ENCODE data around the gene TBP. TPM values are rescaled to one million over a fixed set of nuclear protein-coding genes. Genes with fewer than 3 reads are reported as not detected.
"Not testable (repeated sequence)": the region's sequence is repeated elsewhere in the genome, so short reads cannot be mapped to it uniquely, and the experiment has no call there.

The TBP gene
- polyA plus RNA-seq, result 10 to 100 TPM; 10.0 to 19.4 (median 14.6) TPM
- long read RNA-seq, donor 1, partial matches to known transcripts, result 31 of 38 reads
- long read RNA-seq, donor 1, other reads (novel, unspliced or antisense), result 0 of 38 reads
- long read RNA-seq, donor 2, partial matches to known transcripts, result 191 of 192 reads
- long read RNA-seq, donor 2, other reads (novel, unspliced or antisense), result 0 of 192 reads
- long read RNA-seq, donor 3, partial matches to known transcripts, result 8 of 9 reads
- long read RNA-seq, donor 3, other reads (novel, unspliced or antisense), result 0 of 9 reads
- long read RNA-seq, donor 4, result 0 reads
- long read RNA-seq, donor 5, partial matches to known transcripts, result 0 of 1 reads
- long read RNA-seq, donor 5, other reads (novel, unspliced or antisense), result 0 of 1 reads
- long read RNA-seq, donor 6, partial matches to known transcripts, result 0 of 2 reads
- long read RNA-seq, donor 6, other reads (novel, unspliced or antisense), result 0 of 2 reads
- long read RNA-seq, donor 7, partial matches to known transcripts, result 40 of 44 reads
- long read RNA-seq, donor 7, other reads (novel, unspliced or antisense), result 0 of 44 reads
- long read RNA-seq, donor 8, partial matches to known transcripts, result 9 of 9 reads
- long read RNA-seq, donor 8, other reads (novel, unspliced or antisense), result 0 of 9 reads
- long read RNA-seq, donor 9, partial matches to known transcripts, result 0 of 1 reads
- long read RNA-seq, donor 9, other reads (novel, unspliced or antisense), result 0 of 1 reads
- long read RNA-seq, donor 10, partial matches to known transcripts, result 37 of 42 reads
- long read RNA-seq, donor 10, other reads (novel, unspliced or antisense), result 0 of 42 reads

DNA sequence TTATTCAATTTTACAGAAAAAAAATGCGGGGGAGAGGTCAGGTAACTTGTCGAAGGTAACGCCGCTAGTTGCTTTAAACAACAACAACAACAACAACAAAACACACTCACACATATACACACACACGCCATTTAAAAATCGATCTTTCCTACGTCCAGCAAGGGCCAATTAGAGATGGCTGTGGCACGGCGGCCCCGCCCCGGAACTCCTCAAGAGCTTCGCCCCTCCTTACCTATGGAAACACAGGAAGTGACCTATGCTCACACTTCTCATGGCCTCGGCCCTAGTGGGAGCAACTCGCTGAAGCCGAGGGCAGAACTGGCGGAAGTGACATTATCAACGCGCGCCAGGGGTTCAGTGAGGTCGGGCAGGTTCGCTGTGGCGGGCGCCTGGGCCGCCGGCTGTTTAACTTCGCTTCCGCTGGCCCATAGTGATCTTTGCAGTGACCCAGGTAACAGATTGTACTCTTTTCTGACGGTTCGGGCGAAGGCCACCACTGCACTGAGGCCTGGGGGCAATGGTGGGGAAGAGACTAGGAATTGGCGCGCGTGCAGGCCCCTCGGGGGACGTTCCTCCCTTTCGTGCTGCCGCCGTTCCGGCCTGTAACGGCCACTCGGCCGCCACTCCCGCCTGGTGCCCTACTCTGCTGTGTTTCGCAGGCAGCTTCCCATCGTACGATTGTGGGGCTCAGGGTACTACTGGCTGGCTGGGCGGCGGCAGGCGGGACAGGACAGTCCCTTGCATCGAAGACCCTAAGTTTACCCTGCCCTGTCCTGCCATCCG lies at the start of gene TBP:
TSS of gene TBP (plus strand) at position 357 of the 783 bp plus-strand sequence. CDS start 2,661 bp downstream, outside the sequence.
- FAIRE-seq, result peak; percentile 15
- Histone ChIP-seq H3K9me3 (ENCODE audit: control insufficient read depth in 2 of 2, insufficient read depth in 1 of 2, low read depth in 1 of 2, low read length in 1 of 2) (no peaks in the 10 kb centered on the region), H3K27me3 (ENCODE audit: control insufficient read depth in 3 of 3, insufficient read depth in 3 of 3, low read length in 3 of 3) (no peaks in the 10 kb centered on the region), H3K27ac (ENCODE audit: low read depth in 1 of 3, low read length in 2 of 3) (peak within 1 kb of the TSS; percentile 80 to 99 (median 93)), H3K36me3 (ENCODE audit: control insufficient read depth in 3 of 3, insufficient read depth in 2 of 3, low read depth in 1 of 3, low read length in 3 of 3) (peaks cover 0 to 6% (median 3%) of the 10 kb centered on the region in 3 donors), H3K4me3 (ENCODE audit: low read depth in 1 of 3, low read length in 3 of 3) (peak within 1 kb of the TSS; percentile 76 to 99 (median 78)), H3K4me1 (ENCODE audit: control insufficient read depth in 3 of 3, insufficient read depth in 2 of 3, low read depth in 1 of 3, low read length in 2 of 3) (peaks cover 4 to 11% (median 7%) of the 10 kb centered on the region in 3 donors)
- peak; percentile 99 for DNase-seq
- WGBS, 3 donors, result 0 to 1% (median 0%) methylated on average over 50 to 51 of the region's 51 CpGs

DNA sequence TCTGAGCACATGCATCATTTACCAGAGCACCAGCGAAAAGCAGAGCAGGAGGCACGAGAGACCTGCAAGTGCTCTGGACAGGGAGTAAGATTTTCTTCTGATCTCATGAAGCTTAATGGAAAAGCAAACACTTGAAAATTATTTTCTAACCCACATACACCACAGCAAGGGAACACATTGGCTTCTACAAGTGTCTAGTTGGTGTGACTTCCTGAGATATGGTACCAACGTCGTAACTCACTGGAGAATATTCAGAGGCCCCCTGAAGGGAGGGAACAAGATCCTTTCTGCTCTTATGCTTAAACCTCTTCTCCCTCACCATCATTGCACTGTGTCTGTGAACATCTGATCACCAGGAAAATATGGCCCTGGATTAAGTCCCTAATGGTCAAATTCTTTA lies 49.7 kb upstream of the TBP start:
- FAIRE-seq, result no peak

GRCh38 chr6:170505306-170505705 lies 48.9 kb upstream of the TBP start:
- WGBS, 3 donors, result 10 to 32% (median 20%) methylated on average over 9 of the region's 9 CpGs
- Histone ChIP-seq H3K4me1 (ENCODE audit: control insufficient read depth in 3 of 3, insufficient read depth in 2 of 3, low read depth in 1 of 3, low read length in 2 of 3) (no peaks in the 10 kb centered on the region), H3K36me3 (ENCODE audit: control insufficient read depth in 3 of 3, insufficient read depth in 2 of 3, low read depth in 1 of 3, low read length in 3 of 3) (no peaks in the 10 kb centered on the region), H3K9me3 (ENCODE audit: control insufficient read depth in 2 of 2, insufficient read depth in 1 of 2, low read depth in 1 of 2, low read length in 1 of 2) (peaks cover 0 to 16% of the 10 kb centered on the region in 2 donors), H3K4me3 (ENCODE audit: low read depth in 1 of 3, low read length in 3 of 3) (no peak overlapping the region), H3K27ac (ENCODE audit: low read depth in 1 of 3, low read length in 2 of 3) (no peak overlapping the region), H3K27me3 (ENCODE audit: control insufficient read depth in 3 of 3, insufficient read depth in 3 of 3, low read length in 3 of 3) (no peaks in the 10 kb centered on the region)
- no peak for FAIRE-seq
- DNase-seq, result peak in 1 of 2 donors; percentile 27

More for the DNA sequence above, 49.7 kb upstream of the TBP start:
- H3K9me3 ChIP-seq (ENCODE audit: control insufficient read depth in 2 of 2, insufficient read depth in 1 of 2, low read depth in 1 of 2, low read length in 1 of 2), result peaks cover 0 to 16% of the 10 kb centered on the region in 2 donors
- H3K36me3 ChIP-seq (ENCODE audit: control insufficient read depth in 3 of 3, insufficient read depth in 2 of 3, low read depth in 1 of 3, low read length in 3 of 3), result no peaks in the 10 kb centered on the region
- no peak overlapping the region for H3K4me3 ChIP-seq (ENCODE audit: low read depth in 1 of 3, low read length in 3 of 3)
- 60 to 73% (median 64%) methylated on average over 4 of the region's 4 CpGs for WGBS, 3 donors
- no peaks in the 10 kb centered on the region for H3K27me3 ChIP-seq (ENCODE audit: control insufficient read depth in 3 of 3, insufficient read depth in 3 of 3, low read length in 3 of 3)
- no peak overlapping the region for H3K27ac ChIP-seq (ENCODE audit: low read depth in 1 of 3, low read length in 2 of 3)
- no peaks in the 10 kb centered on the region for H3K4me1 ChIP-seq (ENCODE audit: control insufficient read depth in 3 of 3, insufficient read depth in 2 of 3, low read depth in 1 of 3, low read length in 2 of 3)
- DNase-seq, result no peak

- WGBS, 3 donors, result 66 to 75% (median 70%) methylated on average over 4 of the region's 4 CpGs
- H3K36me3 ChIP-seq (ENCODE audit: control insufficient read depth in 3 of 3, insufficient read depth in 2 of 3, low read depth in 1 of 3, low read length in 3 of 3), result no peaks in the 10 kb centered on the region
- no peak overlapping the region for H3K4me3 ChIP-seq (ENCODE audit: low read depth in 1 of 3, low read length in 3 of 3)
- no peaks in the 10 kb centered on the region for H3K4me1 ChIP-seq (ENCODE audit: control insufficient read depth in 3 of 3, insufficient read depth in 2 of 3, low read depth in 1 of 3, low read length in 2 of 3)
- DNase-seq (no peak), FAIRE-seq (no peak)
- H3K27ac ChIP-seq (ENCODE audit: low read depth in 1 of 3, low read length in 2 of 3), result no peak overlapping the region
- H3K9me3 ChIP-seq (ENCODE audit: control insufficient read depth in 2 of 2, insufficient read depth in 1 of 2, low read depth in 1 of 2, low read length in 1 of 2), result peaks cover 0 to 13% of the 10 kb centered on the region in 2 donors
- H3K27me3 ChIP-seq (ENCODE audit: control insufficient read depth in 3 of 3, insufficient read depth in 3 of 3, low read length in 3 of 3), result no peaks in the 10 kb centered on the region
These were observed 47.7 kb upstream of the TBP start for GRCh38 chr6:170506446-170506845.

DNA sequence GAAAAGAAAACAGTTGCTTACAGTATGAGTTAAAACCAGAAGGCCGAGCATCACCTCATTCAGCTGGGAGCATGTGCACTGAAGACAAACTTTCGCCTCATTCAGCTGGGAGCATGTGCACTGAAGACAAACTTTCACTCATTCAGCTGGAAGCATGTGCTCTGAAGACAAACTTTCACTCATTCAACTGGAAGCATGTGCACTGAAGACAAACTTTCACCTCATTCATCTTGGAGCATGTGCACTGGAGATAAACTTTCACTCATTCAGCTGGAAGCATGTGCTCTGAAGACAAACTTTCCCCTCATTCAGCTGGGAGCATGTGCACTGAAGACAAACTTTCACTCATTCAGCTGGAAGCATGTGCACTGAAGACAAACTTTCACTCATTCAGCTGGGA lies 46.4 kb upstream of the TBP start:
- not testable (repeated sequence) for DNase-seq; H3K4me3 ChIP-seq (ENCODE audit: low read depth in 1 of 3, low read length in 3 of 3); H3K27ac ChIP-seq (ENCODE audit: low read depth in 1 of 3, low read length in 2 of 3); FAIRE-seq; H3K27me3 ChIP-seq (ENCODE audit: control insufficient read depth in 3 of 3, insufficient read depth in 3 of 3, low read length in 3 of 3); H3K9me3 ChIP-seq (ENCODE audit: control insufficient read depth in 2 of 2, insufficient read depth in 1 of 2, low read depth in 1 of 2, low read length in 1 of 2); H3K4me1 ChIP-seq (ENCODE audit: control insufficient read depth in 3 of 3, insufficient read depth in 2 of 3, low read depth in 1 of 3, low read length in 2 of 3); H3K36me3 ChIP-seq (ENCODE audit: control insufficient read depth in 3 of 3, insufficient read depth in 2 of 3, low read depth in 1 of 3, low read length in 3 of 3)
- 88 to 98% (median 92%) methylated on average over 2 of the region's 2 CpGs for WGBS, 3 donors

DNA sequence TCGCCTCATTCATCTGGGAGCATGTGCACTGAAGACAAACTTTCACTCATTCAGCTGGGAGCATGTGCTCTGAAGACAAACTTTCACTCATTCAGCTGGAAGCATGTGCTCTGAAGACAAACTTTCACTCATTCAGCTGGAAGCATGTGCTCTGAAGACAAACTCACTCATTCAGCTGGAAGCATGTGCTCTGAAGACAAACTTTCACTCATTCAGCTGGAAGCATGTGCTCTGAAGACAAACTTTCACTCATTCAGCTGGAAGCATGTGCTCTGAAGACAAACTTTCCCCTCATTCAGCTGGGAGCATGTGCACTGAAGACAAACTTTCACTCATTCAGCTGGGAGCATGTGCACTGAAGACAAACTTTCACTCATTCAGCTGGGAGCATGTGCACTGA lies 45.9 kb upstream of the TBP start:
- not testable (repeated sequence) for FAIRE-seq
- 80% methylated on average over 1 of the region's 1 CpG; no CpG with 5 or more reads in 2 of the 3 donors for WGBS, 3 donors

DNA sequence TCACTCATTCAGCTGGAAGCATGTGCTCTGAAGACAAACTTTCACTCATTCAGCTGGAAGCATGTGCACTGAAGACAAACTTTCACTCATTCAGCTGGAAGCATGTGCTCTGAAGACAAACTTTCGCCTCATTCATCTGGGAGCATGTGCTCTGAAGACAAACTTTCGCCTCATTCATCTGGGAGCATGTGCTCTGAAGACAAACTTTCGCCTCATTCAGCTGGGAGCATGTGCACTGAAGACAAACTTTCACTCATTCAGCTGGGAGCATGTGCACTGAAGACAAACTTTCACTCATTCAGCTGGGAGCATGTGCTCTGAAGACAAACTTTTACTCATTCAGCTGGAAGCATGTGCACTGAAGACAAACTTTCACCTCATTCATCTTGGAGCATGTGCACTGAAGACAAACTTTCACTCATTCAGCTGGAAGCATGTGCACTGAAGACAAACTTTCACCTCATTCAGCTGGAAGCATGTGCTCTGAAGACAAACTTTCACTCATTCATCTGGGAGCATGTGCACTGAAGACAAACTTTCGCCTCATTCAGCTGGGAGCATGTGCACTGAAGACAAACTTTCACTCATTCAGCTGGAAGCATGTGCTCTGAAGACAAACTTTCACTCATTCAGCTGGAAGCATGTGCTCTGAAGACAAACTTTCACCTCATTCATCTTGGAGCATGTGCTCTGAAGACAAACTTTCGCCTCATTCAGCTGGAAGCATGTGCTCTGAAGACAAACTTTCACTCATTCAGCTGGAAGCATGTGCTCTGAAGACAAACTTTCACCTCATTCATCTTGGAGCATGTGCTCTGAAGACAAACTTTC lies 45.1 kb upstream of the TBP start:
- H3K27me3 ChIP-seq (ENCODE audit: control insufficient read depth in 3 of 3, insufficient read depth in 3 of 3, low read length in 3 of 3); DNase-seq; H3K4me3 ChIP-seq (ENCODE audit: low read depth in 1 of 3, low read length in 3 of 3); H3K9me3 ChIP-seq (ENCODE audit: control insufficient read depth in 2 of 2, insufficient read depth in 1 of 2, low read depth in 1 of 2, low read length in 1 of 2); H3K4me1 ChIP-seq (ENCODE audit: control insufficient read depth in 3 of 3, insufficient read depth in 2 of 3, low read depth in 1 of 3, low read length in 2 of 3); H3K36me3 ChIP-seq (ENCODE audit: control insufficient read depth in 3 of 3, insufficient read depth in 2 of 3, low read depth in 1 of 3, low read length in 3 of 3); H3K27ac ChIP-seq (ENCODE audit: low read depth in 1 of 3, low read length in 2 of 3); FAIRE-seq: not testable (repeated sequence)
- 81 to 88% (median 81%) methylated on average over 5 of the region's 5 CpGs for WGBS, 3 donors

More for the DNA sequence above, 45.9 kb upstream of the TBP start:
- not testable (repeated sequence) for H3K4me1 ChIP-seq (ENCODE audit: control insufficient read depth in 3 of 3, insufficient read depth in 2 of 3, low read depth in 1 of 3, low read length in 2 of 3); H3K9me3 ChIP-seq (ENCODE audit: control insufficient read depth in 2 of 2, insufficient read depth in 1 of 2, low read depth in 1 of 2, low read length in 1 of 2); H3K27ac ChIP-seq (ENCODE audit: low read depth in 1 of 3, low read length in 2 of 3); H3K36me3 ChIP-seq (ENCODE audit: control insufficient read depth in 3 of 3, insufficient read depth in 2 of 3, low read depth in 1 of 3, low read length in 3 of 3); H3K4me3 ChIP-seq (ENCODE audit: low read depth in 1 of 3, low read length in 3 of 3); H3K27me3 ChIP-seq (ENCODE audit: control insufficient read depth in 3 of 3, insufficient read depth in 3 of 3, low read length in 3 of 3); DNase-seq

Data from small intestine (tissue), 16 donors.